GM15510 (cell line): ENCODE measurements around the gene RABAC1.

Experiments
- POLR2A ChIP-seq: IDR thresholded peaks from 3 replicates; pipeline ENCODE4 v1.6.1; 2011; ENCODE audit warnings: borderline replicate concordance; ENCODE audit not compliant: insufficient read length; ENCODE audit errors: extremely low read depth

RABAC1 gene

GRCh38 chr19:41967054-41967783 lies 8.1 kb upstream of the RABAC1 start:
- no peak for TF ChIP-seq POLR2A

- TF ChIP-seq POLR2A = no peak
Measured at GRCh38 chr19:41965106-41965505, 6.0 kb upstream of the RABAC1 start.

- TF ChIP-seq POLR2A = no peak
Measured at GRCh38 chr19:41960973-41961372, 1.9 kb upstream of the RABAC1 start.

DNA sequence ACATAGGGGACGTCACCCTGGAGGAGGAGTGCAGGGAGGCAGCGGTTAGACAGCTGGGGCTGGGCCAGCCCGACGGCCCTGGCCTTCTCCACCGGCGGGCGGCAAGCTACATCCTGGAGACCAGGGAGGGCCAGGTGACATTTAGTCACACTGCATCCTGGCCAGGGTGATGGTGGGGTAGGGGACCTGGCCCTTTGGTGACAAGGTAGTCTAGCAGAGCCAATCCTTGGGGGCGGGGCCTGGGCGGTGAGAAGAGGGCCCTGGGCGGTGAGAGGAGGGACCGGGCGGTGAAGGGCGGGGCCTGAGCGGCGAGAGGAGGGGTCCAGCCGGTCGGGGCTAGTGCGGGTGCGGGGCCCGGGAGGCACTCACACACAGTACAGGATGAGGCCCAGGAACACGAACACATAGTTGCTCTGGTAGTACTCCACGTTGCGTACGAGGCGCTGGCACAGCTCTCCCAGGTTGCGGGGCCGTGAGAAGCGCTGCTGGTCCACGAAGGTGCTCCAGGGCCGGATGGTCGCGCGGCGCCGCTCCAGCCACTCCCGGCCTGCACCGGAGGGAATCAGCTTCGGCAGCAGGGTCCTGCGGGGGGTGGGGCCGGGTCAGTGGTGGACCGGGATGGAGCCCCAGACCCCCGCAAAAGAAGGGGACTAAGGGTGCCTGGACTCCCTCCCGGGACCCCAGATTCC lies 610 bp downstream of the RABAC1 start:
- peak; percentile 41 for TF ChIP-seq POLR2A

- TF ChIP-seq POLR2A = no peak
Measured at GRCh38 chr19:41957838-41958366, 1.2 kb downstream of the RABAC1 start.

DNA sequence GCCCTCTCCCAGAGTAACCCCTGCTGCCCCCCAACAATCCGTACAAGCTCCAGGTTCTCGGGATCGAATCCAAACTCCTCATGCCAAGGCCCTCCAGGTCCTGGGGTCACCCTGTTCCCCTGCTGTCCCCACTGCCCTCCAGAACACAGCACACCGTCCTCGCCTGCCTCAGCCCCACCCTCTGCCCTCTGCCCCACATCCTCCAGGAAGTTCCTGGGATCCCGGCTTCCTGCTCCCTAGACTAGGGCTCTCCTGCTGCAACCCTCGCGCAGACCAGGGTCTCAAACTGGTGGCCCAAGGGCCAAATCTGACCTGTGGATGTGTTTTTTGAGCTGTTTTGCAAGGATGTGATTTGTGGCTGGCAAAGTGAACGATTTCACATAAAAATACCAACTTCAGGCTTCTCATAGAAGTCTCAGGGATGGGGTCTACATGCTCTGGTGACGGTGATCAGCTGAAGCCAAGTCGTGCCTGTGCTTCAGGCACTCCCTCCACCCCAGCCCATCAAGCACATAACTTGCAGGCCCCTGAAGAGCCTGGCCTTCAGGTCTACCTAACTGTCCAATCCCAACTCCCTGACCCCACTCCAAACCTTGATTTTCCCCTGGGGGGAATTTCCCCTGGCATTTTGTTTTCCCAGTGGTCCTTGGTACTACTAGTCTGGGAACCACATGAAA lies 1.8 kb downstream of the RABAC1 start:
- TF ChIP-seq POLR2A = no peak

GRCh38 chr19:41956621-41957020 lies 2.5 kb downstream of the RABAC1 start:
- no peak for TF ChIP-seq POLR2A

- TF ChIP-seq POLR2A = no peak
Measured at GRCh38 chr19:41955521-41955920, 3.6 kb downstream of the RABAC1 start.

GRCh38 chr19:41951686-41952172 lies 7.4 kb downstream of the RABAC1 start:
- no peak for TF ChIP-seq POLR2A

- no peak for TF ChIP-seq POLR2A
Measured at GRCh38 chr19:41947091-41947490, 12.0 kb downstream of the RABAC1 start.

DNA sequence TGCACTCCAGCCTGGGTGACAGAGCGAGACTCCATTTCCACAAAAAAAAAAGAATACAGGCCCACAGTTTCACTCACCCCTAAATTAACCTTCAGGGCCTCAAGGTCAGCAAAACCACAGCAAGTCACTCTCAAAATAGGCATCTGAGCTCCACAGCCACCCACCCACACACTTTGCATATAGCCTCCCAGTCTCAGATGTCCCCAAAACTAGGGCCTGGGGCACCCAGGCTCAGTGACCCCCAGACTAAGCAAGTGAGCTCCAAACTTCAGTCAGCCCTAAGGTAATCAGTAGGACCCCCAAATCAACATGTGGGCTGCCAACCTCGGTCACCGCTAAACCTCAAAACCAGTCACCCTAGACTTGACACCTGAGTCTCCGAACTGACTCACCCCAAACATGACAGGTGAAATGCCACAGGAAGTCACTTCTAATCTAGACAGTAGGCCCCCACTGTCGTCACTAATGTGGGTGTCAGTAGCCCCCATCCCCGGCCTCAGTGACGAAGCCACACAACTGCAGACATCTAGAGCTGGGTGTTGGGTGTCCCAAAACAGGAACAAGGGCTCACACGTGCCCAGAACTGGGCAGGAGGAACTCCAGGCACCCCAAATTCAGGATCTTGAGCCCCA lies 13.9 kb downstream of the RABAC1 start:
- TF ChIP-seq POLR2A = peak; percentile 27

DNA sequence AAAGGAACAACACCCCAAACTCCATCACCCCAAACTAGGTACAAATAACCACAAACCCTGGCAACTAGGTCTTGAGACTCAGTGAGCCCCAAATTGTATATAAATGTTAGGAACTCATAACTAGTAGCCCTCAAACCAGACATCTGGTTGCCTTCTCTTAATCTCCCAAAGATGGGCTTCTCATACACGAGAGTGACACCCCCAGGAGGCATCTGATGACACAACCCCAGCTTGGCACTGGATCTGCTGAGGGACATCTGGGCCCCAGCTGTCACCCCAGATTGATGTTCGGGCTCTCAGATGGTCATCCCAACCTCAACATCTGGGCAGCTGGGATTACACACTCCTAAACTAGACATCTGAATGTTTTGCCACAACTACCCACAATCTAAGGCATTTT lies 14.8 kb downstream of the RABAC1 start:
- no peak for TF ChIP-seq POLR2A

- TF ChIP-seq POLR2A = no peak
Measured at GRCh38 chr19:41941410-41942202, 17.5 kb downstream of the RABAC1 start.
